H54 (cell line): ENCODE data around the gene NAB2.
"Not testable (repeated sequence)": the region's sequence is repeated elsewhere in the genome, so short reads cannot be mapped to it uniquely, and the experiment has no call there.

ENCODE experiments used
- DNase-seq: peaks from one replicate; pipeline ENCODE4 v3.0.0; 2011; ENCODE audit warnings: low spot score, mixed read lengths; ENCODE audit not compliant: insufficient read length
- FAIRE-seq: peaks from 3 replicates; lab custom pipeline; 2011; peaks lifted over from hg19 to GRCh38; lab: Jason Lieb, UNC
- POLR2A ChIP-seq: IDR thresholded peaks from 2 replicates; pipeline ENCODE4 v1.6.1; 2011; ENCODE audit warnings: low read depth, mild to moderate bottlenecking, low read length

Gene NAB2

DNA sequence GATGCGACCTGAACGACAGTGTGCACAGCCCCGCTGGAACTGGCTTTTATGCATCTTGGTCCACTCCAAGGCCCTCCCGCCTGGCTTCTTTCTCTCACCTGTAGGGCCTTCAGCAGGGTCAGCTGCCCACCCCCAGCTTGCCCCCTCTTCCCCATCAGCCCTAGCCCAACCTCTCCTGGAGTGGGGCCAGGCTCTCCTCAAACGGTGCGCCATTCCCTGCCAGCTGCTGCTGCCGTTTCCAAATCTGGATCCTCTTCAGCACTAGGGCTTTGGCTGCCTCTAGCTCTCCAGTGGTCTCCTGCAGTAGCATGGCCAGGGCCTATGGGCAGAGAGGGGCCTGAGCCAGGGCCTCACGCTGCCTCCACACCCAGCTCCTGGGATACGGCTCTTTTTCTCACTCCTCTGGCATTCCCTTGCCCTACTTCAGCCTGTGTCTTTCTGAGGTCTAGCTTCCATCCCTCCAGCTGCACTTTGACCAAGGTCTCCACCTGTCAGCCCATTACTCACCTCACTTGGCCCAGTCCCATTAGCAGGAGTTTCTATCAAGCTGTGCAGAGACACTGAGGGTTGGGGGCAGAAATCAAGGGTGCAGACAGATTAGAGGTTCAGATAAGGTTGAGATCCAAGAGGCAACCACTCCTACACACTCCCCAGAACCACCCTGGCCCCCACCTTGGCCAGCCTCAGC lies 17.3 kb downstream of the NAB2 start:
- no peak for FAIRE-seq
- no peak for DNase-seq
- no peak for TF ChIP-seq POLR2A

- no peak for DNase-seq
- TF ChIP-seq POLR2A: no peak
- no peak for FAIRE-seq
Observed at GRCh38 chr12:57107456-57108155, 18.7 kb downstream of the NAB2 start.

DNA sequence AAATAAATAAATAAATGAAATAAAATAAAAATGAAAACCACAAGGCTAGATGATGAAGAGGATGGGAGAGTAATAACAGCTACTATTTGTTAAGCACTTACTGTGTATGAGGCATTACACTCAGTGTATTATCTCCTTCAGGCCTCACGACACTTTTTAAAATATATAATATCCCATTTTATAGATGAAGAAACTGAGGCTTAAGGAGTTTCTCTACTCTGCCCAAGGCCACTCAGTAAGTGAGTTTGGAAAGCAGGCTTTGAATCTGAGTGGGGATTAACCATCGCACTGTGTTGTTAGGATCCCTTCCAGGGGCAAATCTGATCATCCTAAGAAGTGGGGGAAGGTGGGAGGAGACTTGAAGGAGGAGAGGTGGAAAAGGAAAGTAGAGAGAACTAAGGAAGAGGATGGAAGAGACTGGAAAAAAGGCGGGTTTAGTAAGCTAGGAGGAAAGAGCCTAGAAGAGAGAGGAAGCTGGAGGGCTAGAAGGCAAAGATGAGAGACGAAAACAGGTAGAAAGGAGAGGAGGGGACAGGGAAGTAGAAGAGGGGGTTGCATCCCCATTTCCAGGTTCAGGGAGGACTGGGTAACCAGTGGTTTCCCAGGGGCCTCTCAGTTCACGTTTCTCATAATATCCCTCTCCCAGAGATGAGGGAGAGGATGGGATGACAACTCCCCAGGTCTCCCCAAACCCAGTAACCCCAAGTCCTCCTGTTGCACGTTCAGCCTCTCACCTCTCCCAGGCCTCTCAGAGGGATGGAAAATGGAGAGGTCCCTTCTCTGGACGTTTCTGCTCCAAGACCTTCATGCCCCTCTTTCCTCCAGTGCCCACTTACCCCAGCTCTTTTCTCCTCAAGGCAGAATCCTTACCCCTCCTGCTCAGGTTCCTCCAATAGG lies 20.5 kb downstream of the NAB2 start:
- DNase-seq: no peak
- FAIRE-seq: no peak
- TF ChIP-seq POLR2A: no peak

DNA sequence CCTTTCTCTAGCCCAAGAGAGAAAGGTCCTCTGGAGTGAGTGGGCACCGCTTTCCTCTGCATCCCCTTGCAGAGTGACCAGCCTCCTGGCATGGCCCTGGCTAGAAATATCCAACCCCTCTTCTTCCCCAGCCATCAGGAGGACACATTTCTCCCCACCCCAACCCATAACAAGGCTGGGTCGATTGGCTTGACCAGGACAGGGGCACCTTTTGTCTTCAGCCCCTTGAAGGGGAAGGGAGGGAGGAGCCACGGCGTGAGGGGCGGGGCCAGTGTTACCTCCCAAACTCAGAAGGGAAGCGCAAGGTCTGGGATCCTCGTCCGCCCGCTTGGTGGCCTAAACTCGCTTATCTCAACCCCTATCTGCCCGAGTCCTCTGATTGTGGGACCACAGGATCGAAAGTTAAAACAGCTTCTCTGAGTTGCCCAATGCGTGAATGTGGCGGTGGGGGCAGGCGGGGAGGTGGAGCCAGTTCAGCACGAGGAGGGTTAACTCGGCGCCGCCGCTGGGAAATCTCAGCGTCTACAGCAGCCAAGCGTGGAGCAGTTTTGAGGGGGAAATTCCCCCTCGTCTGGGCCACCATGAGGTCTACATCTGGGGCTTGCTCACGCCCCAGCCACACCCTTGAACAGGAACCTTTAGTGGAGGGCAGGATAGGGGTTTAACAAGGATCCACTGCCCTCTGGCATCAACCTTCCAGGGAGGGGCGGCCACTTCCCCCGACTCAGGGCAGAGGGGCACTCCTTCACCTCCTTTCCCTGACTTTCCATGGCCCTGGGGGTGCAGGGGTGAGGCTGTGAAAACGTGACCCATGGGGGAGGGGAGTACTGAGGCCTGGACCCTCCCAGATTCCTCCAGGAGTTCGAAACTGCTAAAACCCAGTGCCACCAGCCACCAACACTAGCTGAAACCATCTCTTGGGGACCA lies 21.5 kb downstream of the NAB2 start:
- FAIRE-seq (no peak), DNase-seq (no peak)

GRCh38 chr12:57111031-57111734 lies 22.3 kb downstream of the NAB2 start, which contains the start of gene STAT6:
Gene STAT6, minus strand, starts transcription at chr12:57111362. Its CDS starts 3,084 bp downstream, at chr12:57108278.
- FAIRE-seq: no peak
- DNase-seq: no peak
- TF ChIP-seq POLR2A: no peak

More for the DNA sequence above, 21.5 kb downstream of the NAB2 start:
- no peak for TF ChIP-seq POLR2A

- no peak for FAIRE-seq
- peak; percentile 67 for DNase-seq
- no peak for TF ChIP-seq POLR2A
Observed at GRCh38 chr12:57112492-57113294, 23.8 kb downstream of the NAB2 start.

DNA sequence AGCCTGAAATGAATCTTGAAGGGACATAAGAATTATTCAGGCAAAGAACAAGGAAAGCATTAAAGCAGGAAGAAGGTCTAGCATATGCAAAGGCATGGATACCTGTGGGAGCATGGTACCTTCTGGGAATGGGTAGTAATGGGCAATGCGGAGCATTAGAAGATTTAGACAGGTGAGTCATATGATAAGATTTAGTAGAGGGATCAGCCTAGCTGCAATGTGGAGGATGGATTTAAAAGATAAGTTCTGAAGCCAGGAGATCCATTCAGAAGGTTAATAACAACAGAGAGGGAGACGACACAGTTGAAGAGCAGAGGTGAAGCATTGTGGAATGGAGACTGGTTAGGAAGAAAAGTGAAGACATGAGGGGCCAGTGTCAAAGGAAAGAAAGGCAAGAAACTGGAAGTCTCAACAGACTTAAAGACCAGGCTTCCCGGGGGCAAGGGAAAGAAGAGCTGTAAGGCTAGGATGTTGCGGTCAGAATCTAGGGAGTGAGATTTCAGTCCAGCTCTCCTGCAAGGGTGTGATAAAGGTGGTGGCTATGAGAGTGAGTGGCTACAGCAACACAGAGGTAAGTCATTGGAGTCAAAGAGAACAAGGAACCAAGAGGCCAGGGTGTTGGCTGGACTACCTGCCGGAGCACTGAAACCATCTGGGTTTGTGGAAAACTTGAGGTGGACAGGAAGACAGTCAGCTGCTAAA lies 27.8 kb downstream of the NAB2 start:
- TF ChIP-seq POLR2A: no peak
- FAIRE-seq (no peak), DNase-seq (no peak)

DNA sequence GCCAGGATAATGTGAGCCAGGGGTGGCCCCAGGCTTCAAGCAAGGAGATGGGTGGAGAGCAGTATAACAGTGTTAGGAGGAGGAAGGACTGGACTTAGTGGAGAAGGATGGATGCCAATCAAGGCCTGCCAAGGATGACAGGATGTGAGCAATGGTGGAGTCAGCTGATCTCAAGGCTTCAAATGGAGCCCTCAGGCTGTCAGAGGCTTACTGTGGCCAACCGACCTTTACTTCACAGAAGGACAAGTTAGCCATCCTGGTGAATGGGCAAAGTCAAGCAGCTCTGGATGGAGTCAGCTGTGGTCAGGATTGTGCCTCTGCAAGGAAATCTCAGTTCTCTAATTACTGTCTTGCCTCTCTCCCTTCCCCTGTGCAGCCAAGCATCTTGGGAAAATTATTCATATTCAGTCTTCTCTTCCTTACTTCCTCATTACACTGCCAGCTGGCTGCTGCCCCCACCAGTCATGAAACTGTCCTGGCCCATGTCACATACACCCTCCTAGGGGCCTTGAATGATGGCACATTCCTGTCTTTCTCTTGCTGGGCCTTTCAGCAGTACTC lies 29.9 kb downstream of the NAB2 start:
- FAIRE-seq: no peak
- TF ChIP-seq POLR2A: no peak
- no peak for DNase-seq

- no peak for TF ChIP-seq POLR2A
- FAIRE-seq: no peak
Observed at GRCh38 chr12:57119294-57120085, 30.6 kb downstream of the NAB2 start.

DNA sequence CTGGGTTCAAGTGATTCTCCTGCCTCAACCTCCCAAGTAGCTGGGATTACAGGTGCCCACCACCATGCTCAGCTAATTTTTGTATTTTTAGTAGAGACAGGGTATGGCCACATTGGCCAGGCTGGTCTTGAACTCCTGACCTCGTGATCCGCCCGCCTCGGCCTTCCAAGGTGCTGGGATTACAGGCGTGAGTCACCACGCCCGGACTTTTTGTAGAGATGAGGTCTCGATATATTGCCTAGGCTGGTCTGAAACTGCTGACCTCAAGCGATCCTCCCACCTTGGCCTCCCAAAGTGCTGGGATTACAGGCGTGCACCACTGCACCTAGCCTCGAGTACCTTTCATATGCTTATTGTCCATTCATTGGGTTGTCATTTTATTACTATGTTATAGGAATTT lies 31.8 kb downstream of the NAB2 start:
- not testable (repeated sequence) for DNase-seq, FAIRE-seq

More at GRCh38 chr12:57119294-57120085, 30.6 kb downstream of the NAB2 start:
- no peak for DNase-seq
